ENCODE data around the gene MPDU1.

Gene MPDU1

GRCh38 chr17:7583253-7584109 lies at the start of gene MPDU1:
Gene MPDU1, plus strand, starts transcription at chr17:7583852. Its CDS starts 11 bp downstream, at chr17:7583863.
- peak; percentile 96 for DNase-seq

GRCh38 chr17:7538050-7538449 lies 45.6 kb upstream of the MPDU1 start:
- DNase-seq = no peak

GRCh38 chr17:7538891-7539545 lies 44.6 kb upstream of the MPDU1 start:
- DNase-seq = no peak

- DNase-seq = no peak
These were observed 42.5 kb upstream of the MPDU1 start for GRCh38 chr17:7541074-7541621.

GRCh38 chr17:7544911-7545310 lies 38.7 kb upstream of the MPDU1 start:
- DNase-seq = no peak

- peak; percentile 74 for DNase-seq
These were observed 34.9 kb upstream of the MPDU1 start, which contains the start of gene TNFSF12 for GRCh38 chr17:7548585-7549400. Gene TNFSF12, plus strand, starts transcription at chr17:7549058. Its CDS starts 96 bp downstream, at chr17:7549154.

GRCh38 chr17:7549401-7550055 lies 34.1 kb upstream of the MPDU1 start:
- peak; percentile 58 for DNase-seq

- no peak for DNase-seq
These were observed 33.3 kb upstream of the MPDU1 start for GRCh38 chr17:7550344-7550743.

- no peak for DNase-seq
These were observed 32.3 kb upstream of the MPDU1 start for GRCh38 chr17:7551396-7551795.

GRCh38 chr17:7552621-7553051 lies 31.0 kb upstream of the MPDU1 start:
- DNase-seq = peak; percentile 53

- no peak for DNase-seq
These were observed 30.3 kb upstream of the MPDU1 start for GRCh38 chr17:7553356-7553755.

- no peak for DNase-seq
These were observed 28.2 kb upstream of the MPDU1 start for GRCh38 chr17:7555320-7555948.

GRCh38 chr17:7556627-7557026 lies 27.0 kb upstream of the MPDU1 start:
- no peak for DNase-seq

- DNase-seq = no peak
These were observed 26.4 kb upstream of the MPDU1 start for GRCh38 chr17:7557147-7557764.

GRCh38 chr17:7557775-7558543 lies 25.7 kb upstream of the MPDU1 start:
- peak; percentile 51 for DNase-seq

- no peak for DNase-seq
These were observed 24.9 kb upstream of the MPDU1 start, which contains the start of gene TNFSF13 for GRCh38 chr17:7558544-7559319. Gene TNFSF13, plus strand, starts transcription at chr17:7558750. Its CDS starts 290 bp downstream, at chr17:7559040.

GRCh38 chr17:7559320-7560171 lies 24.1 kb upstream of the MPDU1 start:
- no peak for DNase-seq
